Mesodermal cell (in vitro differentiated cells): ENCODE results near the gene DZANK1. TPM values are rescaled to one million over a fixed set of nuclear protein-coding genes. Genes with fewer than 3 reads are reported as not detected.
"Not testable (repeated sequence)": the region's sequence is repeated elsewhere in the genome, so short reads cannot be mapped to it uniquely, and the experiment has no call there.

ENCODE experiments used
- H3K27ac ChIP-seq: 2 replicates; pipeline ENCODE4 v1.7.0; 2013; ENCODE audit warnings: mild to moderate bottlenecking, low read depth, low read length, moderate library complexity; ENCODE audit not compliant: severe bottlenecking
- H3K36me3 ChIP-seq: 2 replicates; pipeline ENCODE4 v1.7.1; 2013; ENCODE audit warnings: mild to moderate bottlenecking, low read length, moderate library complexity; ENCODE audit not compliant: control insufficient read depth, insufficient read depth
- H3K4me1 ChIP-seq: one replicate; pipeline ENCODE4 v1.7.1; 2013; ENCODE audit warnings: mild to moderate bottlenecking, low read length; ENCODE audit not compliant: insufficient read depth, control insufficient read depth, poor library complexity, severe bottlenecking
- H3K4me3 ChIP-seq: 2 replicates; pipeline ENCODE4 v1.7.0; 2013; ENCODE audit warnings: low read length, control low read depth, mild to moderate bottlenecking; ENCODE audit not compliant: insufficient read depth, poor library complexity, severe bottlenecking; ENCODE audit errors: extremely low read depth
- H3K9me3 ChIP-seq: 2 replicates; pipeline ENCODE4 v1.7.1; 2013; ENCODE audit warnings: mild to moderate bottlenecking, low read length, moderate library complexity; ENCODE audit not compliant: control insufficient read depth
- WGBS, 2 experiments: methylation state at CpG; one replicate each; pipeline ENCODE4 v1.1.5; 2013; ENCODE audit warnings: missing lambda C conversion rate in 2 of 2; ENCODE audit not compliant: insufficient coverage in 2 of 2; 5-methylcytosine and 5-hydroxymethylcytosine counted together
- polyA plus RNA-seq, 2 experiments: library from polyadenylated mRNA; stranded (reverse); fragments of 50-300 nt; gene quantifications; one replicate each; pipeline ENCODE4 v1.2.3, GENCODE V29; 2013

DZANK1 gene
- 3.1 TPM for polyA plus RNA-seq (2013, experiment 1 of 2)
- polyA plus RNA-seq (2013, experiment 2 of 2), result 3.5 TPM

DNA sequence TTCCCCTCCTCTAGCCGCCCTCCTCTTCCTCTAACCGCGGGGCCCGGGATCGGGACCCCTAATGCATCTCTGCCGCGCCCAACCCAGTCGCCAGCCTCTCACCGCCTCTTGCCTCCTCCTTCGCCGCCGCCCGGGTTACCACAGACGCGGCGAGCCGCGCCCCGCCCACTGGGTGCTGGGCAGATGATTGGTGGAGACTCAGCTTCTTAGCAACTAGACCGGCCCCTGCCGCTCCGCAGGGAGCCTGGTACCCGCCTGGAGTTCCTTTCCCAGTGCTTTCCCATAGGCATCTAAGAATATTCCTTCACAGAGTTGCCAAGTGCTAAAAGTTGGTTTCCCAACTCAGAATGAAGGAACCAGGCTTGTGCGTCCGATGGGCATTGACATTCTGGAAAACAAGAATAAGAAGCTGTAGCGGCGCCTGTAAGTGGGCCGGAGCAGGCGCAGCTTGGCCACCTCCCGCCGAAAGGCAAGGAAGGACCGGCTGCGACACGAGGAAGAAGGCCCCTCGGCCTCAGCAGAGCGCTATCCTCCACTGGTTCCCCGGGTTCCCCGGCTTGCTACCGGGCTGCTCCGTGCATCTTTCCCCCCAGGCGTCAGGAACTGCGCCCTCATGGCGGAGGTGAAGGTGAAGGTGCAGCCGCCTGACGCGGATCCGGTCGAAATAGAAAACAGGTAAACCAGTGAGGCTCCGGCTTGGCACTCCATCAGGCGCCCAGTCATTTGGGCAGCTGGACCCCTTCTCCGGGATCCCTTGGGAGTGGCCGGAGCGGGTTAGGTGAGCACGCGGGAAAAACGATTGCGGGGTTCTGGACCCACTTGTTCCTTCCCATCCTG, at the start of gene DZANK1, which contains the start of gene POLR3F:
Gene DZANK1 (minus strand): TSS at position 137 of the 837 bp plus-strand sequence. CDS start 1,672 bp downstream, outside the sequence.
Gene POLR3F (plus strand): TSS at position 497 of the 837 bp plus-strand sequence. CDS start 117 bp downstream, at position 614.
- peak within 1 kb of the TSS; percentile 100 for H3K27ac ChIP-seq
- WGBS, 2 experiments, result 0% methylated on average over 45 of the region's 57 CpGs
- H3K9me3 ChIP-seq, result no peaks in the 10 kb centered on the region
- H3K4me1 ChIP-seq, result peaks cover 2% of the 10 kb centered on the region
- H3K4me3 ChIP-seq, result peak within 1 kb of the TSS; percentile 98
- H3K36me3 ChIP-seq, result peaks cover 25% of the 10 kb centered on the region

DNA sequence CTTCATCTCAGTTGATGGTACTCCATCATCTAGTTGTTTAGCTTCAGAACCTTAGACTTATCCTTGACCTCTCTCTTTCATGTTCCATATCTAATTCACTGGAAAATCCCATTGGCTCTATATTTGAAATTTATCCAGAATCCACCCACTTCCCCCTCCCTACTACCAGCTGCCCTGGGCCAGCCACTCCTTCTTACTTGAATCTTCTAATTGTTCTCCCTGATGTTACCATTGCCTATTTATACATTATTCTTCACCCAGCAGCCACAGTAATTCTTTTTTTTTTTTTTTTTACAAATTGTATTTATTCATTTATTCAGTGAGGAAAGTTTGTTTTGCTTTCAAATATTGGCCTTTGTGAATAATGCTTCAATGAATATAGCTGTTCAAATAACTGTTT, 49.1 kb upstream of the DZANK1 start:
- Histone ChIP-seq H3K27ac (no peak overlapping the region), H3K4me1 (no peaks in the 10 kb centered on the region), H3K4me3 (no peak overlapping the region), H3K36me3 (peaks cover 75% of the 10 kb centered on the region), H3K9me3 (no peaks in the 10 kb centered on the region)

DNA sequence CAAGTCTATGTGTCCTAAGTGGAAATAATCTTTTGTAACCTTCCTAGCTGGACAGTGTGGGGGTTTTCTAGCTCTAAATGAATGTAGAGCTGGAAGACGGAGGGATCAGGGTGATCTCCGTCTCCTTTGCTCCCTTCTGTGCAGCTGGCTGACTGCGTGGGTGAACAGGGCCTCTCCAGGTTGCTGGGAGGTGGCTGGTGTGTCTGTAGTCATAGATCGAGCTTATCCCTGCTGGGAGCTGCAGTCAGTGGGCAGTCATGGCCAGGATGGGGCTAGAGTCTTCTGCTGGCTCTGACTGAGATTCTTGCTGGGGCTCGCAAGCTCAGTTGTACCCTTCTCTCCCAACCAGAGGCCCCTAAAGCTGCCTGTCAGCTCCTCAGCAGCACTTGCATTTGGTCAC, 47.3 kb upstream of the DZANK1 start:
- peaks cover 79% of the 10 kb centered on the region for H3K36me3 ChIP-seq
- no peaks in the 10 kb centered on the region for H3K4me1 ChIP-seq
- H3K27ac ChIP-seq, result no peak overlapping the region
- 92 to 95% methylated on average over 5 of the region's 5 CpGs for WGBS, 2 experiments
- no peak overlapping the region for H3K4me3 ChIP-seq
- H3K9me3 ChIP-seq, result no peaks in the 10 kb centered on the region

DNA sequence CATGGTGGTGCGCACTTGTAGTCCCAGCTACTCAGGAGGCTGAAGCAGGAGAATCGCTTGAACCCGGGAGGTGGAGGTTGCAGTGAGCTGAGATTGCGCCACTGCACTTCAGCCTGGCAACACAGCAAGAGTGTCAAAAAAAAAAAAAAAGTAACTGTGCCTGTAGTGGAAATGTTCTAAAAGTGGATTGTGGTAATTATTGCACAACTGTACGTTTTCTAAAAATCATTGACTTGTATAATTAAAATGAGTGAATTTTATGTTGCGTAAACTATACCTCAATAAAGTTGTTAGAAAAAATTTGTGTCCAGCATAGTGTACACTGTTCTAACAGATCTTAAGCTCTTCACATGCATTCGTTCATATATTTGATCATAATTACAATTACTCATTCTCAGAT, 46.4 kb upstream of the DZANK1 start:
- Histone ChIP-seq H3K27ac (no peak overlapping the region), H3K9me3 (no peaks in the 10 kb centered on the region), H3K4me1 (no peaks in the 10 kb centered on the region), H3K36me3 (peaks cover 76% of the 10 kb centered on the region), H3K4me3 (no peak overlapping the region)
- WGBS, 2 experiments, result 89 to 94% methylated on average over 4 of the region's 7 CpGs

DNA sequence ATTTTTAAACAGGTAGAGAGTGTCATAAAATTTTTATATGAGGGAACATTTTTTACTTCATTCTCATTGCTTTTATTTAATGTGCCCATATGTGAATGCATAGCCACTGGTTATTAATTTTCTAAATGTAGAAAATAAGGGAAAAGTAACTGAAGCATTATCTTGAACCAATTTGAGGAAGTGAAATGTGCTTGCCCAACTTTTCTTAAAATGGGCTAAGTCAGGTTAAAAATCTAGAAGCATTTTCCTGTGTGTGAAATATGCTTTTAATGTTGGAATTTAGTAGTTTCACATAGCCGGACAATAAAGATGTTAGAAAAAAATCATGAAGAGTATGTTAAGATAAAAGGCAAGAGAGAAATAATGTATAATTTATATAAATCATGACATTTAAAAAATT, 44.7 kb upstream of the DZANK1 start:
- H3K4me1 ChIP-seq, result no peaks in the 10 kb centered on the region
- H3K36me3 ChIP-seq, result peaks cover 65% of the 10 kb centered on the region
- no CpG with 5 or more reads among the region's 1 CpG for WGBS, 2 experiments
- no peaks in the 10 kb centered on the region for H3K9me3 ChIP-seq
- no peak overlapping the region for H3K27ac ChIP-seq
- no peak overlapping the region for H3K4me3 ChIP-seq

DNA sequence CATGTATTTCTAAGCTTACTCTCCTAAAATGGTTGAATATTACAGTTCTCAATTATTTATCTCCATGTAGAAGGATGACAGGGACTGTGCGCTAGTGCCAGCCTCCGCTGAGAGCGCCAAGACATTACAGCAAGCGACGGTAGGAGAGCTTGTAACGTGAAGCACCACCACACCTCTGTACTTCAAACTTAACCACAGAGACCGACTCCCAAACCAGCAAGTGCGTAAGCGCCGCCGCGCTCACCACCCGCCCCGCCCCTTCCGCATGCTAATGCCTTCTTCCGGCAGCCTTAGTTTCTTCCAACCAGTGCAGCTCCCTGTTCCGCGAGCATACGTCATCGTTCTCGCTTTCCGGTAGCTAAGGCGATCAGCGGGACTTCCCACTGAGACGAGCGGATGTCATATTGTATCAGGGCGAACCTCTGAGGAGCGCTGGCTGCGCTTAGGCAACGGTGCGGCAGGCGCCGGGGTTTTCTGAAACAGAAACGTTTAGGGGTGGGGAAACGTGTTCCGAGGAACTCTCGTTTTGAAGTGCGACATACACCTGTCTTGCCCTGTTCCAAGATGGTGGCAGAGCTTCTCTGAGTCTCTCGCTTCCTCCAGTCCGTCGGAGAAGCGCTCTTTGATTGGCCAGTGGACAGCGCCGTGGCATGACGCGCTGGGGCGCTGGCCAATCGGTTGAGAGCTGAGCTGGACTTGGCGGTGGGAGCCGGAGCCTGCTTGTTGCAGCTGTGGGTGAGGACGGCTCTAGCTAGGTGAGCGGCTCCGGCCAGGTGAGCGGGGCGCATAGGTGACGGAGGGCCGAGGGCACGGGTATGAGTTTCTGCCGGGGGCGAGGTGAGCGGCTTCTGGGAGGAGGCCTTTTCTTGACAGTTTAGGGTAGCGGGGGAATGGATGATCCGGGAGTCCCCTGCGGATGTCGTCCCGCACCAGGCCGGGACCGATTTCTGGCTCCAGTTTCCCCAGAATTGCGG, 40.7 kb upstream of the DZANK1 start, which contains the start of gene SEC23B:
Gene SEC23B (plus strand): TSS at position 723 of the 974 bp plus-strand sequence. CDS start 2,896 bp downstream, outside the sequence.
- peak within 1 kb of the TSS; percentile 73 for H3K4me3 ChIP-seq
- WGBS, 2 experiments, result 0 to 1% methylated on average over 60 to 61 of the region's 69 CpGs
- H3K4me1 ChIP-seq, result no peaks in the 10 kb centered on the region
- H3K27ac ChIP-seq, result peak within 1 kb of the TSS; percentile 96
- H3K36me3 ChIP-seq, result peaks cover 31% of the 10 kb centered on the region
- no peaks in the 10 kb centered on the region for H3K9me3 ChIP-seq

DNA sequence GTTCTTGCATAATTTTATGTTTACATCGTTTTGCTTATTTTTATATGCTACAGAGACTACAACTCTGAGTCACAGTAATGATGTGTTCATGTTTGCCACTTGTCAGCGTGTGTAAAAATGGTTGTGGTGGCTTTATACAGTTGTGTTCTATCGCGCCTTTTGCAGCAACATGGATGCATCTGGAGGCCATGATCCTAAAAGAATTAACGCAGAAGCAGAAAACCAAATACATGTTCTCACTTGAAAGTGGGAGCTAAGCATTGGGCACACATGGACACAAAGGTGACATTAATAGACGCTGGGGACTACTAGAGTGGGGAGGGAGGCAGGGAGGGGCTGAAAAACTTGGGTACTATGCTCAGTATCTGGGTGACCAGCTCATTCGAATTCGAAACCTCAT, 39.9 kb upstream of the DZANK1 start:
- Histone ChIP-seq H3K4me1 (no peaks in the 10 kb centered on the region), H3K36me3 (peaks cover 24% of the 10 kb centered on the region), H3K27ac (peak overlapping the region; percentile 96), H3K9me3 (no peaks in the 10 kb centered on the region), H3K4me3 (peak overlapping the region; percentile 73)
- 71 to 81% methylated on average over 5 to 7 of the region's 8 CpGs for WGBS, 2 experiments

DNA sequence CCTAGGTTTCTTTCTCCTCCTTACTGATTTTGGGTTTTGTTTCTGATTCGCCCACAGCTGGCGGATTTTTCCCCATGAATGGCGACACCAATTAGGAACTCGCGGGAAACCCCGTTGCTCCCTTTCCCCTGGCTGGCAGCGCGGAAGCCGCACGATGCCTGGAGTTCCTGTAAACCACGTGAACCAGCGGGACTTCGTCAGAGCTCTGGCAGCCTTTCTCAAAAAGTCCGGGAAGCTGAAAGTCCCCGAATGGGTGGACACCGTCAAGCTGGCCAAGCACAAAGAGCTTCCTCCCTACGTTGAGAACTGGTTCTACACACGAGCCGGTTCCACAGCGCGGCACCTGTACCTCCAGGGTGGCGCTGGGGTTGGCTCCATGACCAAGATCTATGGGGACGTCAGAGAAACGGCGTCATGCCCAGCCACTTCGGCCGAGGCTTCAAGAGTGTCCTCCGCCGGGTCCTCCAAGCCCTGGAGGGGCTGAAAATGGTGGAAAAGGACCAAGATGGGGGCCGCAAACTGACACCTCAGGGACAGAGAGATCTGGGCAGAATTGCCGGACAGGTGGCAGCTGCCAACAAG, 37.7 kb upstream of the DZANK1 start:
- Histone ChIP-seq H3K4me1 (no peaks in the 10 kb centered on the region), H3K4me3 (no peak overlapping the region), H3K27ac (no peak overlapping the region), H3K36me3 (peaks cover 4% of the 10 kb centered on the region), H3K9me3 (no peaks in the 10 kb centered on the region)
- 84 to 90% methylated on average over 28 to 31 of the region's 31 CpGs for WGBS, 2 experiments

DNA sequence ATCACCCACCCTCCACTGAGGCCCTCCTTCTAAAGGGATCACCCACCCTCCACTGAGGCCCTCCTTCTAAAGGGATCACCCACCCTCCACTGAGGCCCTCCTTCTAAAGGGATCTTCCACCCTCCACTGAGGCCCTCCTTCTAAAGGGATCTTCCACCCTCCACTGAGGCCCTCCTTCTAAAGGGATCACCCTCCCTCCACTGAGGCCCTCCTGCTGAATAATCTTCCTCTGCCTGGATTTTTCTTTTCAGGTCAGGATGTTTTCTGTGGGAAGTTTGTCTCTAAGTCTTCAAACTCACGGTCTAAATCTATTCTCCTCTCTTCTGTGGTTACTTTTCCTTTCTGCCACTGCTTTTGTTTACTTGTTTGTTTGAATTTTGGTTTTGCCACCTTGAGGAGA, 34.8 kb upstream of the DZANK1 start:
- H3K4me1 ChIP-seq, H3K27ac ChIP-seq, H3K36me3 ChIP-seq, H3K9me3 ChIP-seq, H3K4me3 ChIP-seq: not testable (repeated sequence)
- no CpG with 5 or more reads among the region's 1 CpG for WGBS, 2 experiments

DNA sequence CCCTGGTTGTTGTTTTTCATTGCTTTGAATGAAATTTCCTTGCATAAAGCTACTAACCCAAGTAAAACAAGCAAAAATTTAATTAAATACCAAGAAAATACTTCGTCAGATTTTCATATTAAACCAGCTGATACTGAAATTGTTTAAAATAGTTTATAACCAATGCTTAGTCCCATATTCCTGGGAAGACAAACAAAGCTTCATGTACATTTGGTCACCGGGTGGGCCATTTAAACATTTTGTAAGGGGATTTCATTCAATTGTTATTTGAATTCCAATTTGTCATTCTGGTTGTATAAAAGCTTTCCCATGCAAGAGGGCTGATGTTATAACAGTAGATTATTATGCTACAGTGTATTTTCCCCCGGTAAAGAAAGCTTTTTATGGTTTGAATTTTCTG, 30.8 kb upstream of the DZANK1 start:
- 83% methylated on average over 1 of the region's 3 CpGs; no CpG with 5 or more reads in 1 of the 2 experiments for whole genome bisulfite sequencing, 2 experiments
- Histone ChIP-seq H3K4me3 (peak overlapping the region; percentile 94), H3K4me1 (peaks cover 7% of the 10 kb centered on the region), H3K9me3 (no peaks in the 10 kb centered on the region), H3K36me3 (peaks cover 15% of the 10 kb centered on the region), H3K27ac (no peak overlapping the region)
